Loucy (cell line): ENCODE results near the gene TTLL5.

Source experiments
- EZH2phosphoT487 ChIP-seq: fragments of 200-600 bp; IDR thresholded peaks from 2 replicates; pipeline ENCODE4 v1.6.1; 2018; ENCODE audit warnings: antibody characterized with exemption, mild to moderate bottlenecking, moderate library complexity, borderline replicate concordance
- TF ChIP-seq, protein P1 (sequence below): fragments of 200-600 bp; sonication (generic); conservative IDR thresholded peaks from 2 replicates; pipeline ENCODE4 v1.5.1; 2014; ENCODE audit warnings: mild to moderate bottlenecking, antibody characterized with exemption, low read length

DNA sequence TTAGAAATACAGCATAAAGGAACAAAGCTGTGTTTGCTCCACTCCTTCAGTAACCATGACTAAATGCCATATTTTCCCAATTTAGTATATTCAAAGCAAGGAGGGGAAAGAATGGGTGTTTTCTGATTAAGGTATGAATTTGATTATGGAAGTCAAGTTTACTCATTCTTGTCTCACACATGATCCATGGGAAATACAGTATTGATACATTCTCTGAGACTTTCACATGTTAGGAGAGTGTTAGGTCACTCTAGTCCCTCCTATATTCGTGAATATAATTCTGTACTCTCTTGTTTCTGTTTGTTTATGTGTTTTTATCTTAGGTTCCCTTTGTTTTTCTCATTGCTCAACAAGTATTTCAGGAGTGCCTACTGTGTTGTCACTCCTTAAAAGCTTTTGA is 42.4 kb downstream of the TTLL5 start:
- TF ChIP-seq, protein P1, sequence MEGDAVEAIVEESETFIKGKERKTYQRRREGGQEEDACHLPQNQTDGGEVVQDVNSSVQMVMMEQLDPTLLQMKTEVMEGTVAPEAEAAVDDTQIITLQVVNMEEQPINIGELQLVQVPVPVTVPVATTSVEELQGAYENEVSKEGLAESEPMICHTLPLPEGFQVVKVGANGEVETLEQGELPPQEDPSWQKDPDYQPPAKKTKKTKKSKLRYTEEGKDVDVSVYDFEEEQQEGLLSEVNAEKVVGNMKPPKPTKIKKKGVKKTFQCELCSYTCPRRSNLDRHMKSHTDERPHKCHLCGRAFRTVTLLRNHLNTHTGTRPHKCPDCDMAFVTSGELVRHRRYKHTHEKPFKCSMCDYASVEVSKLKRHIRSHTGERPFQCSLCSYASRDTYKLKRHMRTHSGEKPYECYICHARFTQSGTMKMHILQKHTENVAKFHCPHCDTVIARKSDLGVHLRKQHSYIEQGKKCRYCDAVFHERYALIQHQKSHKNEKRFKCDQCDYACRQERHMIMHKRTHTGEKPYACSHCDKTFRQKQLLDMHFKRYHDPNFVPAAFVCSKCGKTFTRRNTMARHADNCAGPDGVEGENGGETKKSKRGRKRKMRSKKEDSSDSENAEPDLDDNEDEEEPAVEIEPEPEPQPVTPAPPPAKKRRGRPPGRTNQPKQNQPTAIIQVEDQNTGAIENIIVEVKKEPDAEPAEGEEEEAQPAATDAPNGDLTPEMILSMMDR: no peak
- no peak for TF ChIP-seq EZH2phosphoT487
